Hepatocyte (in vitro differentiated cells): Measurements from ENCODE around the gene TRUB1. TPM values are rescaled to one million over a fixed set of nuclear protein-coding genes. Genes with fewer than 3 reads are reported as not detected.

Experiments
- DNase-seq: peaks from one replicate; pipeline ENCODE4 v3.0.0-alpha.2; 2016; ENCODE audit warnings: low spot score
- H2AFZ ChIP-seq: fragments of 200-600 bp; sonication (generic); 2 replicates; pipeline ENCODE4 v1.6.0; 2016; ENCODE audit warnings: antibody characterized with exemption, mild to moderate bottlenecking
- H3K27ac ChIP-seq: fragments of 200-600 bp; sonication (generic); 2 replicates; pipeline ENCODE4 v1.5.1; 2016; ENCODE audit warnings: mild to moderate bottlenecking
- H3K27me3 ChIP-seq: fragments of 200-600 bp; sonication (generic); 2 replicates; pipeline ENCODE4 v1.6.1; 2016
- H3K36me3 ChIP-seq: fragments of 200-600 bp; sonication (generic); replicated peaks from 2 replicates; pipeline ENCODE4 v1.5.1; 2016; ENCODE audit warnings: low read depth; ENCODE audit not compliant: insufficient read depth
- H3K4me1 ChIP-seq: fragments of 200-600 bp; sonication (generic); 2 replicates; pipeline ENCODE4 v1.5.1; 2016; ENCODE audit warnings: mild to moderate bottlenecking, moderate library complexity; ENCODE audit not compliant: insufficient read depth
- H3K4me2 ChIP-seq: fragments of 200-600 bp; sonication (generic); 2 replicates; pipeline ENCODE4 v1.6.0; 2016
- H3K4me3 ChIP-seq: fragments of 200-600 bp; sonication (generic); 2 replicates; pipeline ENCODE4 v1.5.1; 2016; ENCODE audit warnings: mild to moderate bottlenecking
- H3K79me2 ChIP-seq: fragments of 200-600 bp; sonication (generic); 2 replicates; pipeline ENCODE4 v1.6.0; 2017; ENCODE audit warnings: mild to moderate bottlenecking
- H3K9me2 ChIP-seq: fragments of 200-600 bp; sonication (generic); replicated peaks from 2 replicates; pipeline ENCODE4 v1.6.0; 2017; ENCODE audit warnings: mild to moderate bottlenecking; ENCODE audit not compliant: insufficient read depth
- H3K9me3 ChIP-seq: fragments of 200-600 bp; sonication (generic); 2 replicates; pipeline ENCODE4 v1.5.1; 2016; ENCODE audit warnings: low read depth, mild to moderate bottlenecking
- H4K20me1 ChIP-seq: fragments of 200-600 bp; sonication (generic); 2 replicates; pipeline ENCODE4 v1.6.0; 2016; ENCODE audit warnings: mild to moderate bottlenecking; ENCODE audit not compliant: insufficient read depth, poor library complexity, severe bottlenecking
- CTCF ChIP-seq: fragments of 200-600 bp; sonication (generic); IDR thresholded peaks from 2 replicates; pipeline ENCODE4 v1.5.1; 2016; ENCODE audit warnings: antibody characterized with exemption, mild to moderate bottlenecking; ENCODE audit not compliant: poor library complexity
- EZH2 ChIP-seq: fragments of 200-600 bp; sonication (generic); IDR thresholded peaks from 2 replicates; pipeline ENCODE4 v1.6.1; 2016; ENCODE audit warnings: antibody characterized with exemption, mild to moderate bottlenecking, borderline replicate concordance
- EZH2phosphoT487 ChIP-seq: fragments of 200-600 bp; sonication (generic); IDR thresholded peaks from one replicate; pipeline ENCODE4 v1.6.1; 2018; ENCODE audit warnings: antibody characterized with exemption, mild to moderate bottlenecking, low read depth, moderate library complexity; ENCODE audit not compliant: unreplicated experiment, severe bottlenecking
- WGBS: methylation state at CpG from one replicate; pipeline ENCODE4 v1.1.6; 2016; ENCODE audit warnings: low lambda C conversion rate; ENCODE audit errors: missing lambda C conversion rate; 5-methylcytosine and 5-hydroxymethylcytosine counted together
- polyA plus RNA-seq: library from polyadenylated mRNA; unstranded; fragments of >200 nt; fragmentation: Nextera tagmentation; extraction: Ambion mirVana; gene quantifications from 2 replicates; pipeline ENCODE4 v1.2.1, GENCODE V29; 2016
- total RNA-seq: library from RNA; depleted of rRNA; stranded (reverse); fragments of >200 nt; gene quantifications from 2 replicates; pipeline ENCODE4 v1.2.3, GENCODE V29; 2014

Gene TRUB1
- total and polyA plus RNA-seq, 2 experiments from 2014 or later = 12.0 to 29.0 TPM

GRCh38 chr10:114974625-114975024 lies 36.6 kb downstream of the TRUB1 start:
- 91% methylated on average over 5 of the region's 5 CpGs for WGBS
- Histone ChIP-seq H3K9me3 (no peaks in the 10 kb centered on the region), H2AFZ (no peak overlapping the region), H3K79me2 (no peaks in the 10 kb centered on the region), H3K27ac (no peak overlapping the region), H3K9me2 (no peaks in the 10 kb centered on the region), H4K20me1 (no peaks in the 10 kb centered on the region), H3K36me3 (no peaks in the 10 kb centered on the region), H3K27me3 (no peaks in the 10 kb centered on the region), H3K4me2 (no peak overlapping the region), H3K4me1 (no peaks in the 10 kb centered on the region), H3K4me3 (no peak overlapping the region)
- no peak for DNase-seq
- TF ChIP-seq EZH2 (no peak), EZH2phosphoT487 (no peak), CTCF (no peak)

GRCh38 chr10:114975091-114975490 lies 37.1 kb downstream of the TRUB1 start:
- no peaks in the 10 kb centered on the region for H4K20me1 ChIP-seq
- 99% methylated on average over 3 of the region's 3 CpGs for WGBS
- H3K9me2 ChIP-seq = no peaks in the 10 kb centered on the region
- H3K4me3 ChIP-seq = no peak overlapping the region
- H3K27me3 ChIP-seq = no peaks in the 10 kb centered on the region
- no peak overlapping the region for H2AFZ ChIP-seq
- TF ChIP-seq EZH2 = no peak
- no peak for TF ChIP-seq EZH2phosphoT487
- TF ChIP-seq CTCF = no peak
- no peak overlapping the region for H3K4me2 ChIP-seq
- no peaks in the 10 kb centered on the region for H3K79me2 ChIP-seq
- H3K27ac ChIP-seq = no peak overlapping the region
- no peaks in the 10 kb centered on the region for H3K9me3 ChIP-seq
- no peaks in the 10 kb centered on the region for H3K4me1 ChIP-seq
- no peak for DNase-seq
- no peaks in the 10 kb centered on the region for H3K36me3 ChIP-seq

- TF ChIP-seq CTCF (no peak), EZH2phosphoT487 (no peak), EZH2 (no peak)
- Histone ChIP-seq H3K36me3 (no peaks in the 10 kb centered on the region), H3K27ac (no peak overlapping the region), H3K79me2 (no peaks in the 10 kb centered on the region), H4K20me1 (no peaks in the 10 kb centered on the region), H3K9me2 (no peaks in the 10 kb centered on the region), H3K9me3 (peaks cover 9% of the 10 kb centered on the region), H2AFZ (no peak overlapping the region), H3K4me3 (no peak overlapping the region), H3K27me3 (no peaks in the 10 kb centered on the region), H3K4me2 (no peak overlapping the region), H3K4me1 (no peaks in the 10 kb centered on the region)
- DNase-seq = no peak
Measured at GRCh38 chr10:114982989-114983388, 45.0 kb downstream of the TRUB1 start.

GRCh38 chr10:114987995-114988394 lies 50.0 kb downstream of the TRUB1 start:
- no peak overlapping the region for H2AFZ ChIP-seq
- no peaks in the 10 kb centered on the region for H3K4me1 ChIP-seq
- H3K9me3 ChIP-seq = peaks cover 4% of the 10 kb centered on the region
- H3K9me2 ChIP-seq = no peaks in the 10 kb centered on the region
- H3K27me3 ChIP-seq = no peaks in the 10 kb centered on the region
- H3K4me2 ChIP-seq = no peak overlapping the region
- H3K36me3 ChIP-seq = no peaks in the 10 kb centered on the region
- TF ChIP-seq EZH2 (no peak), CTCF (no peak), EZH2phosphoT487 (no peak)
- no peak overlapping the region for H3K27ac ChIP-seq
- H4K20me1 ChIP-seq = no peaks in the 10 kb centered on the region
- H3K4me3 ChIP-seq = no peak overlapping the region
- H3K79me2 ChIP-seq = no peaks in the 10 kb centered on the region
- DNase-seq = no peak
- 88% methylated on average over 1 of the region's 1 CpG for WGBS
